Duodenal mucosa (tissue), 2 donors: Measurements from ENCODE around the gene RND2.

Source experiments
- H3K27ac ChIP-seq: one replicate; pipeline ENCODE4 v1.7.0; 2013; ENCODE audit warnings: low read depth, low read length
- H3K27me3 ChIP-seq, 2 donors: one replicate each; pipeline ENCODE4 v1.7.0; 2013; ENCODE audit warnings: low read length in 2 of 2, control low read depth in 1 of 2; ENCODE audit not compliant: insufficient read depth in 2 of 2, control insufficient read depth in 1 of 2
- H3K36me3 ChIP-seq, 2 donors: one replicate each; pipeline ENCODE4 v1.7.0; 2013; ENCODE audit warnings: low read length in 2 of 2, control low read depth in 1 of 2; ENCODE audit not compliant: insufficient read depth in 2 of 2, control insufficient read depth in 1 of 2
- H3K4me1 ChIP-seq, 2 donors: one replicate each; pipeline ENCODE4 v1.7.0; 2013; ENCODE audit warnings: low read length in 2 of 2, control low read depth in 1 of 2; ENCODE audit not compliant: insufficient read depth in 2 of 2, control insufficient read depth in 1 of 2
- H3K4me3 ChIP-seq, 2 donors: one replicate each; pipeline ENCODE4 v1.7.0; 2013; ENCODE audit warnings: low read length in 2 of 2, low read depth in 1 of 2
- H3K9ac ChIP-seq, 2 donors: one replicate each; pipeline ENCODE4 v1.7.0; 2013; ENCODE audit warnings: low read length in 2 of 2, low read depth in 1 of 2
- H3K9me3 ChIP-seq, 2 donors: one replicate each; pipeline ENCODE4 v1.7.0; 2013; ENCODE audit warnings: low read length in 2 of 2, control low read depth in 1 of 2; ENCODE audit not compliant: control insufficient read depth in 1 of 2

The RND2 gene

GRCh38 chr17:43027091-43028032 lies 2.3 kb downstream of the RND2 start:
- H3K9me3 ChIP-seq = no peaks in the 10 kb centered on the region
- H3K4me1 ChIP-seq = peaks cover 3 to 10% of the 10 kb centered on the region in 2 donors
- no peak overlapping the region for H3K9ac ChIP-seq
- no peak overlapping the region for H3K27ac ChIP-seq
- no peak overlapping the region for H3K4me3 ChIP-seq
- no peaks in the 10 kb centered on the region for H3K27me3 ChIP-seq
- H3K36me3 ChIP-seq = no peaks in the 10 kb centered on the region

DNA sequence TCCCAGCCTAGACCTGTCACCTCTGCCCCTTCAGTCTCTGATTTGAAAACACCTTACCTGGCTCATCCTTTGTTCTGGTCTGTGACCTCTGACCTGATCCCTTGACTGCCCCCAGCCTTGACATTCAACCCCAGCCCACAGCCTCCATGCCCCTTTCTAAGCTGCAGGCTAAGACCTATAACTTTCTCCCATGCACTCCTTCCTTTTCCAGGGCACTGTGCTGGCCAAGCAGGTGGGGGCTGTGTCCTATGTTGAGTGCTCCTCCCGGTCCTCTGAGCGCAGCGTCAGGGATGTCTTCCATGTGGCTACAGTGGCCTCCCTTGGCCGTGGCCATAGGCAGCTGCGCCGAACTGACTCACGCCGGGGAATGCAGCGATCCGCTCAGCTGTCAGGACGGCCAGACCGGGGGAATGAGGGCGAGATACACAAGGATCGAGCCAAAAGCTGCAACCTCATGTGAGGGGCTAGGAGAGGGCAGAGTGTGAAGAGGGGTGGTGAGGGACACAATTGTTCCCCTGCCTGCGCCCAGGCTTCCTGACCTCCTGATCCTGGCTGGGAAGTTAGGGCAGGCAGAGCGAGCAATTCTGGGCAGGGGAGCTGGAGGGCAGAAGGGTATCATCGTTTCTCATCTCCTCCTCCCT lies 3.3 kb downstream of the RND2 start:
- no peaks in the 10 kb centered on the region for H3K36me3 ChIP-seq
- peaks cover 3 to 8% of the 10 kb centered on the region in 2 donors for H3K4me1 ChIP-seq
- no peaks in the 10 kb centered on the region for H3K27me3 ChIP-seq
- no peak overlapping the region for H3K27ac ChIP-seq
- no peak overlapping the region for H3K4me3 ChIP-seq
- H3K9me3 ChIP-seq = no peaks in the 10 kb centered on the region
- no peak overlapping the region for H3K9ac ChIP-seq

DNA sequence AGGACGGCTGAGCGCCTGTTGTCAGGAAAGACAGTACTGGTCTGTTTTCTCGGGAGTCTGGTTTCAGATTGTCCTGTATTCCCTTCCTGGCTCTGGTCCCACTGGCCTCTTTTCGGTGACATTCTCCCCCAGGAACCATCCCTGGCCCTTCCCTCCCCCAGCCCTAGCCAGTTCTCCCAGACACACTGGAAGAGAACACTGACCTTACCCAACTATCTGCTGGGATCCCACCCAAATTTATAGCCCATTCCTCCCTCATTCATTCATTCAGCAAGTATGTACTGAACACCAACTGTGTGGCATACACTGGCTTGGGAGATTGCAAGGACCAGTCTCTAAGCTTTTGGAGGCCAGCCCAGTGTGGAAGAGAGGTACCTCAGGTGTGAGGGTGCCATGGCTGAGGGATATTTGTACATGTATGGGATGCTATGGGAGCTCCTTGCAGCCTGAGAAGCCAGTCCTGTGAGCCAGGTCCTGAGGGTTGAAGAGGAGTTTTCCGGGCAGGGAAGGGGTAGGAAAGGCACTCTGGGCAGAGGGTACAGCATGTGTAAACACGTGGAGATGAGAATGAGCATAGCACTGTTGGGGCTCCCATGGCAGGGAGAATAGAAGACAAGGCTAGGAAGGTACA lies 5.2 kb downstream of the RND2 start:
- no peak overlapping the region for H3K4me3 ChIP-seq
- H3K27ac ChIP-seq = no peak overlapping the region
- no peak overlapping the region for H3K9ac ChIP-seq
- no peaks in the 10 kb centered on the region for H3K27me3 ChIP-seq
- no peaks in the 10 kb centered on the region for H3K36me3 ChIP-seq
- H3K9me3 ChIP-seq = no peaks in the 10 kb centered on the region
- no peaks in the 10 kb centered on the region for H3K4me1 ChIP-seq

DNA sequence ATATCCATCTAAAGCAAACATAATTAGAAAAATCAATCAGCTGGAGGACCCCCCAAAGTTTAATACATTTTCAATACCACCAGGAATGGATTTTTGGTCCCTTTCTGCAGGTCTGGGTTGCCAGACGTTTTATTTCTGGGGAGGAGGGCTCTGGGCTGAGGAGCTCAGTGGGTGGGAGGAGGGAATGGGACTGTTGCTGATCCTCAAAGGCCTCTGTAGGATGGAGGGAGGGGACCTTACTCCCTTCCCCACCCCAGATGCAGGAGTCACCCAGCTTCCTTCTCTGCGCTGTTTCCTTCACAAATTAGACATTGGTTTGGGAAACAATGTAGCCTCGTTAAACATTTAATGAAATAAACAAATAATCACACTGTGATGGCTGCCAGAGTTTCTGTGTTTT lies 6.6 kb downstream of the RND2 start:
- no peaks in the 10 kb centered on the region for H3K36me3 ChIP-seq
- no peak overlapping the region for H3K4me3 ChIP-seq
- no peak overlapping the region for H3K27ac ChIP-seq
- H3K9ac ChIP-seq = no peak overlapping the region
- H3K9me3 ChIP-seq = no peaks in the 10 kb centered on the region
- H3K4me1 ChIP-seq = no peaks in the 10 kb centered on the region
- no peaks in the 10 kb centered on the region for H3K27me3 ChIP-seq

- no peak overlapping the region for H3K4me3 ChIP-seq
- no peaks in the 10 kb centered on the region for H3K36me3 ChIP-seq
- H3K4me1 ChIP-seq = no peaks in the 10 kb centered on the region
- no peaks in the 10 kb centered on the region for H3K27me3 ChIP-seq
- H3K27ac ChIP-seq = no peak overlapping the region
- H3K9ac ChIP-seq = no peak overlapping the region
- H3K9me3 ChIP-seq = no peaks in the 10 kb centered on the region
Measured at GRCh38 chr17:43033948-43034881, 9.2 kb downstream of the RND2 start.

DNA sequence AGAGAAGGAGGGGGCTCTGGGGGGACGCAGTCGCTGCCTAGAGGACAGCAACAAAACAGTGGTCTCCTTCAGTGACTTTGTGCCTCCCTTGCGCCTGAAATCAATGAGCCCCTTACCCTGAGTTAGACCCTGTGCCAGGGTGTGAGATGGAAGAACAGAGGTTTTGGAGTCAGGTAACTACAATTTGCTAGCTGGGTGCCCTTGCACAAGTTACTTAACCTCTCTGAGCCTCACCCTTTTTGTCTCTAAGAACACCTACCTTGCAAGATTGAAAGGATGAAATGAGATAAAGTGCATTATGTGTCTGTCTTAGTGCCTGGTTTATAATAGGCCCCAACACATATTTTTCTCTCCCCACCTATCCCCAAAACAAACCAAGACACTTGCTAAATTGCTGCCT lies 9.9 kb downstream of the RND2 start:
- Histone ChIP-seq H3K9ac (no peak overlapping the region), H3K4me3 (no peak overlapping the region), H3K36me3 (no peaks in the 10 kb centered on the region), H3K27ac (no peak overlapping the region), H3K9me3 (no peaks in the 10 kb centered on the region), H3K4me1 (no peaks in the 10 kb centered on the region), H3K27me3 (no peaks in the 10 kb centered on the region)

DNA sequence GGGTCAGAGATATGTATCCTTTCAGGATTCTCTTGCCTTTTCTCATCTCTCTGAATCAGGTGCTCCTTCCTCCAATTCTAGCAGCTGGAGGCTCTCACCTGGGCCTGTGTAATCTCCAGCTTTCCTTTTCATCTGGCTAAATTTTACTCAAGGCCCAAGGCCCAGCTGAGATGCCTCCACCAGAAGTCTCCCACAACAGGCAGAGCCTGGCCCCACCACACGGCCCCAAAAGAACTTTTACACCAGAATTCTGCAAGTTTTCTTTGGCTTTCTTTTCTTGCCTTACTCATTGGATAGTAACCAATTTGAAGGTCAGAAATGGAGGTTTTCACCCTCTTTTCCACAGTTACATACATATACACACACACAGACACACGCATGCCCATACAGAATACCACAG lies 14.6 kb downstream of the RND2 start:
- Histone ChIP-seq H3K4me1 (no peaks in the 10 kb centered on the region), H3K9ac (no peak overlapping the region), H3K4me3 (no peak overlapping the region)

GRCh38 chr17:43040655-43041054 lies 15.6 kb downstream of the RND2 start:
- no peaks in the 10 kb centered on the region for H3K27me3 ChIP-seq
- H3K36me3 ChIP-seq = no peaks in the 10 kb centered on the region
- no peaks in the 10 kb centered on the region for H3K4me1 ChIP-seq
- no peaks in the 10 kb centered on the region for H3K9me3 ChIP-seq
- no peak overlapping the region for H3K9ac ChIP-seq
- H3K4me3 ChIP-seq = no peak overlapping the region
- no peak overlapping the region for H3K27ac ChIP-seq

More for the DNA sequence above, 14.6 kb downstream of the RND2 start:
- Histone ChIP-seq H3K27me3 (no peaks in the 10 kb centered on the region), H3K36me3 (no peaks in the 10 kb centered on the region), H3K9me3 (no peaks in the 10 kb centered on the region), H3K27ac (no peak overlapping the region)

DNA sequence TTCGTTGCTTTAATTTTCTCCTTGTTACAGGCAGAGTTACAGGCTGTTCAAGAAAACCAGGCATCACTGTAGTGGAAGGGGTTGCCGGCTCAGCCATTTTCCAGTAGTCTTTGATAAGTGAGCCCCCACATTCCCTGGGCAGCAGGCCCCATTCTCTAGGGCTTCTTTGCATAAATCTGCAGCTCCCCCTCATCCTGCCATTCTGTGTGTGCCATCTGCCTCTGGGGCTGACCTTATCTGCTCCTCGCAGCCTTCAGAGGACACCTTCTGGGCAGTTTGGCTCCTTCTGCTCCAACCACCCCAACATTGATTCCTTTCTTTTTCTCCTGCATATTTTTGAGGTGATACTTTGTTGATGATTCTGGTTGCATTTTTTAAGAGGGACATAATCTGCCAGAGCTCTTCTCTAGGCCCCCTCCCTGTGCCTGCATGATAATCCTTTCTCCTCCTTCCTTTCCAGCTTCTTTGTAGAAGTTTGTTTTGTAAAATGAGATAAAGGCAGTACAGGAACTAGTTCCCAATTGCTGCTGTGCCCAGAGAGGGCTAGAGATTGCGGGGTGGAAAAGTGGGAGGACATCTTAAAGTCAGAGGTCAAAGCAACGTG lies 17.1 kb downstream of the RND2 start:
- Histone ChIP-seq H3K4me1 (no peaks in the 10 kb centered on the region), H3K36me3 (no peaks in the 10 kb centered on the region), H3K9me3 (no peaks in the 10 kb centered on the region), H3K9ac (no peak overlapping the region), H3K27ac (no peak overlapping the region), H3K27me3 (no peaks in the 10 kb centered on the region), H3K4me3 (no peak overlapping the region)
